Chondrocyte (in vitro differentiated cells): Measurements from ENCODE around the gene ZNF511. TPM values are rescaled to one million over a fixed set of nuclear protein-coding genes. Genes with fewer than 3 reads are reported as not detected.

ENCODE experiments used
- DNase-seq: peaks from one replicate; pipeline ENCODE4 v3.0.0; 2021; ENCODE audit warnings: mixed read lengths, low spot score
- H3K27ac Mint-ChIP-seq: one replicate; pipeline ENCODE4 v1.8.0; 2021; ENCODE audit warnings: mild to moderate bottlenecking, moderate library complexity, mixed read lengths; ENCODE audit not compliant: unreplicated experiment
- H3K27me3 Mint-ChIP-seq: 2 replicates; pipeline ENCODE4 v1.8.0; 2021; ENCODE audit warnings: low read depth, mixed read lengths
- H3K36me3 Mint-ChIP-seq: 2 replicates; pipeline ENCODE4 v1.8.0; 2021; ENCODE audit warnings: low read depth, mixed read lengths
- H3K4me1 Mint-ChIP-seq: 2 replicates; pipeline ENCODE4 v1.8.0; 2021; ENCODE audit warnings: low read depth, mild to moderate bottlenecking, mixed read lengths
- H3K4me3 Mint-ChIP-seq: one replicate; pipeline ENCODE4 v1.8.0; 2021; ENCODE audit warnings: mild to moderate bottlenecking, moderate library complexity, mixed read lengths; ENCODE audit not compliant: unreplicated experiment
- H3K9me3 Mint-ChIP-seq: 2 replicates; pipeline ENCODE4 v1.8.0; 2021; ENCODE audit warnings: low read depth, mixed read lengths
- CTCF ChIP-seq: fragments of 200-600 bp; sonication (generic); IDR thresholded peaks from 2 replicates; pipeline ENCODE4 v1.5.0; 2021; ENCODE audit warnings: antibody characterized with exemption, mild to moderate bottlenecking, moderate library complexity
- total RNA-seq: library from RNA; stranded (reverse); gene quantifications from 3 replicates; pipeline ENCODE4 v1.2.1, GENCODE V29; 2021

ZNF511 gene
- total RNA-seq, 1 donor from 2014 or later, result 25.6 TPM

GRCh38 chr10:133354672-133355240, 46.0 kb downstream of the ZNF511 start:
- no peaks in the 10 kb centered on the region for H3K4me1 Mint-ChIP-seq
- no peak overlapping the region for H3K27ac Mint-ChIP-seq
- no peaks in the 10 kb centered on the region for H3K36me3 Mint-ChIP-seq
- DNase-seq, result no peak
- no peaks in the 10 kb centered on the region for H3K27me3 Mint-ChIP-seq
- H3K9me3 Mint-ChIP-seq, result no peaks in the 10 kb centered on the region
- no peak overlapping the region for H3K4me3 Mint-ChIP-seq
- no peak for TF ChIP-seq CTCF

GRCh38 chr10:133355266-133355665, 46.6 kb downstream of the ZNF511 start:
- TF ChIP-seq CTCF, result no peak
- H3K9me3 Mint-ChIP-seq, result no peaks in the 10 kb centered on the region
- no peaks in the 10 kb centered on the region for H3K36me3 Mint-ChIP-seq

GRCh38 chr10:133355991-133356390, 47.3 kb downstream of the ZNF511 start:
- Mint-ChIP-seq H3K27me3 (no peaks in the 10 kb centered on the region), H3K4me3 (peak overlapping the region; percentile 49), H3K4me1 (no peaks in the 10 kb centered on the region), H3K27ac (no peak overlapping the region), H3K9me3 (no peaks in the 10 kb centered on the region), H3K36me3 (no peaks in the 10 kb centered on the region)
- no peak for TF ChIP-seq CTCF
- DNase-seq, result no peak

More at GRCh38 chr10:133355266-133355665, 46.6 kb downstream of the ZNF511 start:
- Mint-ChIP-seq H3K27me3 (no peaks in the 10 kb centered on the region), H3K4me1 (no peaks in the 10 kb centered on the region), H3K27ac (no peak overlapping the region), H3K4me3 (no peak overlapping the region)
- no peak for DNase-seq

GRCh38 chr10:133356549-133357284, 48.0 kb downstream of the ZNF511 start:
- peak overlapping the region; percentile 54 for H3K27ac Mint-ChIP-seq
- no peaks in the 10 kb centered on the region for H3K4me1 Mint-ChIP-seq

More at GRCh38 chr10:133356549-133357284, 48.0 kb downstream of the ZNF511 start:
- DNase-seq, result no peak
- Mint-ChIP-seq H3K36me3 (peaks cover 3% of the 10 kb centered on the region), H3K9me3 (no peaks in the 10 kb centered on the region), H3K27me3 (no peaks in the 10 kb centered on the region), H3K4me3 (peak overlapping the region; percentile 72)
- no peak for TF ChIP-seq CTCF
